Right cardiac atrium (tissue), 5 donors: Measurements from ENCODE around the gene DIP2B. TPM values are rescaled to one million over a fixed set of nuclear protein-coding genes. Genes with fewer than 3 reads are reported as not detected.

Experiments
- ATAC-seq, 2 donors: fragments of 200-7000 bp; cut with Tn5 transposase; one replicate each; pipeline versions ENCODE4 v1.8.0 to v1.9.1; 2020; ENCODE audit warnings: moderate library complexity in 2 of 2, mild to moderate bottlenecking in 1 of 2
- DNase-seq, 3 donors: peaks; one replicate each; pipeline ENCODE4 v3.0.0-alpha.2; 2020
- H3K27ac ChIP-seq: one replicate; pipeline ENCODE4 v1.5.1; 2013; ENCODE audit warnings: mild to moderate bottlenecking, low read length, control low read depth, moderate library complexity
- H3K27me3 ChIP-seq: one replicate; pipeline ENCODE4 v1.6.1; 2013; ENCODE audit not compliant: control insufficient read depth, insufficient read depth
- H3K4me1 ChIP-seq: one replicate; pipeline ENCODE4 v1.6.1; 2013; ENCODE audit warnings: low read length; ENCODE audit not compliant: control insufficient read depth, insufficient read depth
- H3K4me3 ChIP-seq: one replicate; pipeline ENCODE4 v1.5.1; 2013; ENCODE audit warnings: low read length, control low read depth
- H3K9me3 ChIP-seq: one replicate; pipeline ENCODE4 v1.6.1; 2013; ENCODE audit warnings: low read length; ENCODE audit not compliant: control insufficient read depth
- WGBS: extraction: QIAGEN DNeasy Blood & Tissue Kit; methylation state at CpG from one replicate; pipeline ENCODE4 v1.1.7; 2013; 5-methylcytosine and 5-hydroxymethylcytosine counted together
- intact Hi-C, 4 donors: fragments of 100-400 bp; cut with DNase I; formaldehyde crosslinking; loops; one replicate each; pipeline versions ENCODE4 v1.11.0 to v1.14.0; 2022 to 2023
- polyA plus RNA-seq: library from polyadenylated mRNA; stranded (reverse); fragments of 200-250 nt; gene quantifications from one replicate; pipeline ENCODE4 v1.2.3, GENCODE V29; 2013
- total RNA-seq, 4 donors: library from RNA; stranded (reverse); fragmentation: NEBNext Ultra II Directional; extraction: Animal tissue kit (Norgen Biotek cat#: 25700); gene quantifications; one replicate each; pipeline ENCODE4 v1.2.1, GENCODE V29; 2021
- donor health status: healthy with polysubstance abuse.
- donor health status: DM: no; HTN: yes; CAD: no.
- donor health status: DM: no; HTN: no; CAD: no.
- donor health status: DM: no; HTN: yes; CAD: no; lungs with severe emphysema.
- donor health status: DM: yes; HTN: yes; CAD: no.

DIP2B gene
- total and polyA plus RNA-seq, 5 donors = 3.8 to 16.8 (median 11.8) TPM

DNA sequence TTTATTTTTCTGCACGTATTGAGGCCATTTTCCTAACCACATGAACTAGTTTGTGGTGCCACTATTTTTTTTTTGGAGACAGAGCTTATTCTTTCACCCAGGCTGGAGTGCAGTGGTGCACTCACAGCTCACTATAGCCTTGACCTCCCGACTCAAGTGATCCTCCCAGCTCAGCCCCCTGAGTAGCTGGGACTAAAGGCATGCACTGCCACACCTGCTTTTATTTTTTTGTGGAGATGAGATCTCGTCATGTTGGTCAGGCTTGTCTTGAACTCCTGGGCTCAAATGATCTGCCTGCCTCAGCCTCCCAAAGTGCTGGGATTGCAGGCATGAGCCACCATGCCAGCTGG lies 60.1 kb downstream of the DIP2B start:
- Histone ChIP-seq H3K4me3 (no peak overlapping the region), H3K27ac (no peak overlapping the region), H3K4me1 (peaks cover 9% of the 10 kb centered on the region), H3K27me3 (no peaks in the 10 kb centered on the region), H3K9me3 (no peaks in the 10 kb centered on the region)
- 93% methylated on average over 3 of the region's 3 CpGs for WGBS
- DNase-seq (no peak), ATAC-seq (no peak)
- intact Hi-C loops = no loop called here

DNA sequence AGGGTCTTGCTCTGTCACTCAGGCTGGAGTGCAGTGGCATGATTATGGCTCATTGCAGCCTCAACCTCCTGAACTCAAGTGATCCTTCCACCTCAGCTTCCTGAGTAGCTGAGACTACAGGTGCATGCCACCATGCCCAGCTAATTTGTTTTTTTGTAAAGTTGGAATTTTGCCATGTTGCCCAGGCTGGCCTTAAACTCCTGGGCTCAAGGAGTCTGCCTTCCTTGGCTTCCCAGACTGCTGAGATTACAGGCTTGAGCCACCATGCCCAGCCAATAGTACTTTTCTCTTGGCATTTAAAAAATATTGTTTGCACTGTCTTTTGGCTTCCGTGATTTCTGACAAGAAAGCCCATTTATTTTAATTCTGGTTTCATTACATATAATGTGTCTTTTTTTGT lies 61.3 kb downstream of the DIP2B start:
- 93% methylated on average over 1 of the region's 1 CpG for WGBS
- no peaks in the 10 kb centered on the region for H3K9me3 ChIP-seq
- ATAC-seq (no peak), DNase-seq (no peak)
- intact Hi-C loops = no loop called here
- H3K4me1 ChIP-seq = peaks cover 9% of the 10 kb centered on the region
- no peaks in the 10 kb centered on the region for H3K27me3 ChIP-seq
- no peak overlapping the region for H3K27ac ChIP-seq
- no peak overlapping the region for H3K4me3 ChIP-seq

DNA sequence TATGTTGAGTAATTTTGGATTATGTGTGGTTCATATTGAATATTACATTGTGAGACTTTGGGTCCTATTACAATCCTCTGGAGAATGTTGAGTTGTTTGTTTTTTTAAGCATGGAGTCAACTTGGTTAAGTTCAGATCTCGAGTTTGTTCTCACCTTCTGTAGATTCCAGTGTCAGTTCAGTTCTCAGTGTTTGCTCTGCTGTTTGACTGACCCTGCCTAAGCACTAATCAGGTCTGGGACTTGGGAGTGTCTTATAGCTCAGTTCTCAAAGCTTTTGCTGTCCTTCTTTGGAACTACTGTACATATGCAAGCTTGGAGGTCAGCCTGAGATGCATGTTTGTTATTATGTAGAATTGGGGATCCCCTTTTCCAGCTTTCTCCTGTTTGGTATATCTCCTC lies 63.1 kb downstream of the DIP2B start:
- ATAC-seq (peak in 1 of 2 donors; percentile 27), DNase-seq (no peak)
- whole genome bisulfite sequencing = 15% methylated on average over 1 of the region's 1 CpG
- H3K9me3 ChIP-seq = no peaks in the 10 kb centered on the region
- peaks cover 9% of the 10 kb centered on the region for H3K4me1 ChIP-seq
- H3K4me3 ChIP-seq = no peak overlapping the region
- H3K27ac ChIP-seq = peak overlapping the region; percentile 86
- no peaks in the 10 kb centered on the region for H3K27me3 ChIP-seq
- intact Hi-C loops = no loop called here

DNA sequence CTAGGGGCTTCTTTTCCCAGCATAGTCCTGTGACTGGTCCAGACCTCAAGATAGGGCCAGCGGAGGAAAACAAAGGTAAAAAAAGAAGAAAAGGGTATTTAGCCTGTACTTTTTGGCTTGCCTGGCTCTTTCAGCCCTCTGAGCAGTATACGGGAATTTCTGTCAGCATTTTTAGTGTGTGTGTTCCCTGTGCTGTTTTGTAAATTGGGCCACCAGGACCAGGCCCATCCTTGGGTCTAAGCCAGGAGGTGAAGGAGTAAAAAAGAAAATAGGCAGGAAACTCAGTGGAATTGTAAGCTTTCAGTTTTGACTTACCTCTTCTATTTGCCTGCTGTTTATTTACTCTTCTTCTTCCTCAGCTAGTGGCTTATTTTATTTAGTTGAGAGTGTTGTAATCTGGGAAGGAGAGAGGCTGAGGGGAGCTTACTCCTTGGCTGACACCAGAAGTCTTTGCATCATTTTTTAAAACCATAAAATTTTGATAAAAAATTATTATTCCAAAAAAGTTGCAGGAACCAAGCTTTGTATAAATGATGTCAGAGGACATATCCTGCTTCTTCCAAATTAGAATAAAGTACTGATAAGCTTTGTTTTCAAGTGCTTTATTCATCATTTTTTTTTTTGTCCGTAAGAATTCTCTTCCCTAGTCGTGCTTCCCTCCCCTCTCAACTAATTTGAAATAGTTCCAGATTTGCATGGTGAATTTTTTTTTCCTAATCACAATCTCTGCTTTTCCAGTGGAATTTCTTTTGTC lies 63.7 kb downstream of the DIP2B start:
- Histone ChIP-seq H3K27me3 (no peaks in the 10 kb centered on the region), H3K9me3 (no peaks in the 10 kb centered on the region), H3K27ac (peak overlapping the region; percentile 86), H3K4me1 (peaks cover 11% of the 10 kb centered on the region), H3K4me3 (peak overlapping the region; percentile 20)
- ATAC-seq (peak; percentile 35 to 44), DNase-seq (no peak)
- intact Hi-C loops = no loop called here
- WGBS = 24% methylated on average over 4 of the region's 4 CpGs

DNA sequence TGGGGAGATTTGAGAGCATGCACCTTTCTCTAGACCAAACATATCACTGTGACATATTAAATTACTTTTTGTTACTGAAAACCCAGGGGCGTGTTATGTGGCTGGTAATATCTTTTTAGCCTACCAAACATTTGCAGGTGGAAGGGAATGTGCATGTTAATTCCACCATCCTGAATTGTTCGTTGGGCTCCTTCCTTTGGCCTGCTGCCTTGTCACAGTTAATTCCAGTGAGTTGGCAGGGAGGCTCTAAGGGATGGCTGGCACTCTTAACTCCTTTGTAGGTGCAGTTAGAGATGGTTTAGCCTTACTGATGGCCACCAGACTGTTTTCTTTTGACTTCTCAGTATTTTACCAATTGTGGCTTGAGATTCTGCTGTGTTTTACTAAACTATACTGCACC lies 64.5 kb downstream of the DIP2B start:
- H3K27me3 ChIP-seq = no peaks in the 10 kb centered on the region
- H3K4me3 ChIP-seq = peak overlapping the region; percentile 20
- ATAC-seq (peak; percentile 28 to 46), DNase-seq (no peak)
- WGBS = 44% methylated on average over 2 of the region's 2 CpGs
- H3K27ac ChIP-seq = no peak overlapping the region
- H3K9me3 ChIP-seq = no peaks in the 10 kb centered on the region
- intact Hi-C loops = no loop called here
- peaks cover 12% of the 10 kb centered on the region for H3K4me1 ChIP-seq

DNA sequence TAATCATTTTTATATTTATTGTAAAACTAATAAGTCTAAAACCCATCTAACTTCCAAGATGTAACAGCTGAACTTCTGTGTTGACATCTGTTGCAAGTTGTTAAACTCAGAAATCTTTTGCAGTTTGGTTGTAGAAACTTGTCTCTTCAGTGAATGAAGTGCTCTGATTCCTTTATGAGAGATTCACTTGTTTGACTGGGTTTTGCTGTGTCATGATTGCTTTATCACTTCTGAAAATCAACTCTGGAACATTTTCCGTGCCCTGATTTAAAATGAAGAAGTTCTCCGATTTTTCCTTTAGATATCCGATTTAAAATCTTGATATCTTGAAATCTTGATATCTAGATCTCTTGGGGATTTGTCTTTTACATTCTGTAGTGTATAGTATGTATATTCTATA lies 65.1 kb downstream of the DIP2B start:
- no peaks in the 10 kb centered on the region for H3K9me3 ChIP-seq
- intact Hi-C loops = no loop called here
- no peak overlapping the region for H3K4me3 ChIP-seq
- H3K27ac ChIP-seq = no peak overlapping the region
- 51% methylated on average over 3 of the region's 3 CpGs for whole genome bisulfite sequencing
- peaks cover 16% of the 10 kb centered on the region for H3K4me1 ChIP-seq
- ATAC-seq = no peak
- no peaks in the 10 kb centered on the region for H3K27me3 ChIP-seq
- no peak for DNase-seq

DNA sequence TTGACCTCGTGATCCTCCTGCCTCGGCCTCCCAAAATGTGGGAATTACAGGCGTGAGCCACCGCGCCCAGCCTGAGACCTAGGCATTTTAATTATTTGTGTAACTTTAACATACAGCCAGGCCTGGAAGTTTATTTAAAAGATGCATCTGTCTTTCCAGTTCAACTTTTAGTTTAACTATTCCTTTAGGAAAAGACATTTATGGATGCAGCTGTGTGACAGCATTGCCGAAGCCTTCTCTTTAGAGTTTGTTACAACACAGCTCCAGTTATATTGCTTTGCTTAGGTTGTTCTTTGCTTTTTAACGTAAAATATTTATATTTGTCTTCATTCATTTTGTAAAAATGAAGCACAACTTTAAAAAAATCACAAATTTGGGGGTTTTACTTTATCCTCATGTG lies 67.0 kb downstream of the DIP2B start:
- DNase-seq (no peak), ATAC-seq (no peak)
- no peaks in the 10 kb centered on the region for H3K9me3 ChIP-seq
- no peak overlapping the region for H3K27ac ChIP-seq
- intact Hi-C loops = no loop called here
- 90% methylated on average over 7 of the region's 7 CpGs for WGBS
- no peaks in the 10 kb centered on the region for H3K27me3 ChIP-seq
- H3K4me1 ChIP-seq = peaks cover 17% of the 10 kb centered on the region
- H3K4me3 ChIP-seq = no peak overlapping the region

DNA sequence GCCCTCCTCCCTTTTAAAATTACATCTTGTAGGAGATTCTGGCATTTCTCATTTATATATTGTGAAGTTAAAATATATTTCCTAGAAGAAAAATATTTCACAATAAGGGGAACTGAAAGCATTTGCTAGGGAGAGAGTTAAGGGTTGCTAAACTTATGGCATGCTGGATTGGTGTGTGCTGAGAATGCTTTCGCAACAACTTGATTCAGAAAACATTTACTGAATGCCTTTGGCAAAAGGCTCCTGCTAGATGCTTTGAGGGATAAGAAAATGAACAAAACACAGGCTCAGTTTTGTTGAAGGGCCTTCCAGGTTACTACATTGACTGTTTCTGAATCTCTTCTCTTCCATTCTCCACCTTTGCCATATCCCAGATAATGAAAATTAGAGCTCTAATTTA lies 67.5 kb downstream of the DIP2B start:
- H3K27me3 ChIP-seq = no peaks in the 10 kb centered on the region
- H3K27ac ChIP-seq = no peak overlapping the region
- 38% methylated on average over 1 of the region's 1 CpG for WGBS
- H3K9me3 ChIP-seq = no peaks in the 10 kb centered on the region
- ATAC-seq (peak; percentile 57 to 78), DNase-seq (no peak)
- intact Hi-C loops = no loop called here
- H3K4me3 ChIP-seq = no peak overlapping the region
- peaks cover 17% of the 10 kb centered on the region for H3K4me1 ChIP-seq

DNA sequence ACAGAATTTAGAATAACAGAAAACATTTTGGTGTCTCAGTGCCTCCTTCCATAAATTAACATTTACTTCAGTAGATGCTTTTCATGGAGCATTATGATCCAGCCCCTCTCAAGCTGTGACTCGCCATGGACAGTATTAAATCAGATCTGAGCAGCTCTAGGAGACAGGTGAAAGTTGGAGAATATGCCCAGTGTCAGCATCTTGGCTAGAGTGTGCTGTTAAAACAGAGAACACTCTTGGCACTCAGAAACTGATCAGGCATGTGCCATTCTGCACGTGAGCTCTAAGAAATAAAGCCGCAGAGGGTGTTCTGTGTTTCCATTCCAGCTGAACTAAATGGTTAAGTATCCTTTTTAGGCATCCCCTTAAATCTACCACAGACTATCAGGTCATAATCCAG lies 68.0 kb downstream of the DIP2B start:
- Histone ChIP-seq H3K4me1 (peaks cover 17% of the 10 kb centered on the region), H3K27ac (no peak overlapping the region), H3K9me3 (no peaks in the 10 kb centered on the region), H3K4me3 (no peak overlapping the region), H3K27me3 (no peaks in the 10 kb centered on the region)
- no peak for ATAC-seq
- 70% methylated on average over 3 of the region's 3 CpGs for WGBS
- DNase-seq = no peak
- intact Hi-C loops = no loop called here

DNA sequence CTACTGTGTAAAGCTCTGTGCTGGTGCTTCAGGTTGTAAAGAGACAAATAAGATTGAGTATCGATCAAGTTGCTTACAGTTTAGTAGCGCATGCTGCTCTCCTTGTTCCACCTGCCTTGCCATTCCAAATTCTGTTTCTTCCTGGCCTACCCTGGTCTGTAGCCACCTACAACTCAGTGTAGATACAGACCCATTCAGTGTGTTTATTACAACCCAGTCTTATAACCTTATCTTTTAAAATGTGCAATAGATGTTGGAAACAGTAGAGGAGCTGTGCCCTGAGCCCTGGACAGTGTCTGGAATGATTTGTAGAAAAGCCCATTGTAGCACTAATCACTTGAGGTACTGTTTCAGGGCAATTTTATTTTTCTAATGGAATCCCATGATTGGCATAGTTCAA lies 68.5 kb downstream of the DIP2B start:
- no peak overlapping the region for H3K4me3 ChIP-seq
- H3K27ac ChIP-seq = no peak overlapping the region
- ATAC-seq = no peak
- DNase-seq = no peak
- WGBS = 96% methylated on average over 2 of the region's 2 CpGs
- intact Hi-C loops = no loop called here
- no peaks in the 10 kb centered on the region for H3K27me3 ChIP-seq
- no peaks in the 10 kb centered on the region for H3K9me3 ChIP-seq
- peaks cover 13% of the 10 kb centered on the region for H3K4me1 ChIP-seq

DNA sequence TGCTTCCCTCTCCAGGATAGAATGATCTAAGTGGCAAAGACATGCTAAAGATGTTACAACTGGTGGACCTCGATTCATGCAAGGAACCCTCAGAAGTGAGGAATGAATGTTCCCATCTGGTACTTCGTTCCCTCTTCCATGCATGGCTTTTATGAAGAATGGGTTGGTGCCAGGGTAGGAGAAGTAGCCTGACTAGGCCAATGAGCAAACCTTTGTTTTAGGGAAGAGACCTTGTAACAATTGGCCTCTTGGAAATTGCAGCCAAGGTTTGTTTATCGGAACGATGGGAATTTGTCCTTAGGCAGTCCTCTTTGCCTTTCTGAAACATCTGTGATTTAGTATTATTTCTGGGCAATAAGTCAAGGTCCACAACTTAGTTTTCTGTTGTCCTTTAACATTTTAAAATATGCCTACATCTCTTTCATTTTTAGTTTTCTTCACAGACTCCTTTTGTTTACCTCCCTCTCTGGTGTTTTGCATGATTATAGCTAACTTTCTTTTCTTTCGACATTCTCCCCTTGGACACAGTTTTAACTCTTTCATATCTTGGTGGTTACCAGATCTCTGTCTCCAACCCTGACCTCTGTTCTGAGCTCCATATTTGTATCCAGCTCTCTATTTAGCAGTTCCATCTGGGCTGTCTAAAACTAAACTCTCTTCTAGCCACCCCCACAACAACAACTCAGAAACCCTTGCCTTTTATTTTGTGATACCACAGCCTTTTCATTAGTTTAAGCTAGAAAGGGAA lies 70.0 kb downstream of the DIP2B start:
- intact Hi-C loops = no loop called here
- DNase-seq (no peak), ATAC-seq (no peak)
- H3K27ac ChIP-seq = no peak overlapping the region
- peaks cover 10% of the 10 kb centered on the region for H3K4me1 ChIP-seq
- H3K27me3 ChIP-seq = no peaks in the 10 kb centered on the region
- 43% methylated on average over 5 of the region's 5 CpGs for WGBS
- no peak overlapping the region for H3K4me3 ChIP-seq
- H3K9me3 ChIP-seq = no peaks in the 10 kb centered on the region
